GM12874 (cell line): ENCODE results near the gene CCM2.

Experiments used
- CTCF ChIP-seq: IDR thresholded peaks from 2 replicates; pipeline ENCODE4 v1.5.1; 2011; ENCODE audit warnings: low read depth, mild to moderate bottlenecking, control low read depth, low read length, moderate library complexity; ENCODE audit not compliant: insufficient read depth

The CCM2 gene

GRCh38 chr7:44971188-44971901 lies 28.7 kb upstream of the CCM2 start:
- TF ChIP-seq CTCF: no peak

- no peak for TF ChIP-seq CTCF
Observed at GRCh38 chr7:44971902-44972441, 28.0 kb upstream of the CCM2 start.

- TF ChIP-seq CTCF: no peak
Observed at GRCh38 chr7:44972562-44972961, 27.4 kb upstream of the CCM2 start.

GRCh38 chr7:44973610-44974401 lies 26.2 kb upstream of the CCM2 start:
- peak; percentile 53 for TF ChIP-seq CTCF

GRCh38 chr7:44974549-44974948 lies 25.5 kb upstream of the CCM2 start:
- no peak for TF ChIP-seq CTCF

- TF ChIP-seq CTCF: no peak
Observed at GRCh38 chr7:44975331-44976039, 24.5 kb upstream of the CCM2 start.

- no peak for TF ChIP-seq CTCF
Observed at GRCh38 chr7:44976040-44976745, 23.8 kb upstream of the CCM2 start.
